Prostate gland (tissue), 2 donors: ENCODE results near the gene CD82.

Source experiments
- CTCF ChIP-seq, 4 experiments: fragments of 200-600 bp in 2 of 4; fragments of 450-650 bp in 2 of 4; sonication (generic) in 2 of 4; IDR thresholded peaks; 1 replicate in 3 of 4; 2 replicates in 1 of 4; pipeline ENCODE4 v1.5.1; 2016 to 2019; ENCODE audit warnings: antibody characterized with exemption in 4 of 4, mild to moderate bottlenecking in 2 of 4, moderate library complexity in 2 of 4
- POLR2A ChIP-seq: fragments of 450-650 bp; IDR thresholded peaks from one replicate; pipeline ENCODE4 v1.6.1; 2016; ENCODE audit warnings: antibody characterized with exemption, mild to moderate bottlenecking
- POLR2AphosphoS5 ChIP-seq: sonication (generic); formaldehyde crosslinking; IDR thresholded peaks from one replicate; pipeline ENCODE4 v1.6.1; 2017; ENCODE audit warnings: antibody characterized with exemption

GRCh38 chr11:44607319-44607962, 42.0 kb downstream of the CD82 start:
- TF ChIP-seq CTCF (IDR thresholded peaks at IDR 0.05) (no peak), POLR2A (no peak), POLR2AphosphoS5 (no peak)
